OCI-LY7 (cell line): ENCODE results near the gene PTCH1.

Source experiments
- EZH2phosphoT487 ChIP-seq: fragments of 200-600 bp; sonication (generic); IDR thresholded peaks from 2 replicates; pipeline ENCODE4 v1.6.1; 2018; ENCODE audit warnings: low read depth, borderline replicate concordance, mild to moderate bottlenecking, mixed run types, antibody characterized with exemption, low read length, moderate library complexity, mixed read lengths
- TF ChIP-seq, protein P1 (sequence below): fragments of 200-600 bp; sonication (generic); conservative IDR thresholded peaks from 2 replicates; pipeline ENCODE4 v1.5.1; 2014; ENCODE audit warnings: mild to moderate bottlenecking, antibody characterized with exemption, low read length, moderate library complexity, mixed read lengths

DNA sequence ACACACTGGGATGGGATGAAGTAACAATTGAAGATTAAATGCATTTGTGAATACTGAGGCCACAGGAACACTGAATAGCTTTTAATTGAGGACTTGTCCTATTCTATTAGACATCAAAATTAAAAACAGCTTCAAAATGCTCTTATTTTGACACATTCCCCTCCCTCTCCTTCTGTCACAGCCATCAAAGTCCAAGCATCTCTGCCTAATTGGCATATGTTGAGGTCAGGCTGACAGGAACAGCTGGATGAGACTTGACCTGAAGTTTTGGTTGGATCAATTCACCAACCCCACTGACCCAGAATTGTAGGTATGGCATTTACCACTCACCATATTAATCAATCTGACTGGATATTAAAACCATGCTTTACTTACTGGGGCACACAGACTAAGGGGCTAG, 96.3 kb downstream of the PTCH1 start:
- TF ChIP-seq, protein P1, sequence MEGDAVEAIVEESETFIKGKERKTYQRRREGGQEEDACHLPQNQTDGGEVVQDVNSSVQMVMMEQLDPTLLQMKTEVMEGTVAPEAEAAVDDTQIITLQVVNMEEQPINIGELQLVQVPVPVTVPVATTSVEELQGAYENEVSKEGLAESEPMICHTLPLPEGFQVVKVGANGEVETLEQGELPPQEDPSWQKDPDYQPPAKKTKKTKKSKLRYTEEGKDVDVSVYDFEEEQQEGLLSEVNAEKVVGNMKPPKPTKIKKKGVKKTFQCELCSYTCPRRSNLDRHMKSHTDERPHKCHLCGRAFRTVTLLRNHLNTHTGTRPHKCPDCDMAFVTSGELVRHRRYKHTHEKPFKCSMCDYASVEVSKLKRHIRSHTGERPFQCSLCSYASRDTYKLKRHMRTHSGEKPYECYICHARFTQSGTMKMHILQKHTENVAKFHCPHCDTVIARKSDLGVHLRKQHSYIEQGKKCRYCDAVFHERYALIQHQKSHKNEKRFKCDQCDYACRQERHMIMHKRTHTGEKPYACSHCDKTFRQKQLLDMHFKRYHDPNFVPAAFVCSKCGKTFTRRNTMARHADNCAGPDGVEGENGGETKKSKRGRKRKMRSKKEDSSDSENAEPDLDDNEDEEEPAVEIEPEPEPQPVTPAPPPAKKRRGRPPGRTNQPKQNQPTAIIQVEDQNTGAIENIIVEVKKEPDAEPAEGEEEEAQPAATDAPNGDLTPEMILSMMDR: no peak
- TF ChIP-seq EZH2phosphoT487: no peak
